Measurements from ENCODE around the gene BANP.
"Not testable (repeated sequence)": the region's sequence is repeated elsewhere in the genome, so short reads cannot be mapped to it uniquely, and the experiment has no call there.

The BANP gene

DNA sequence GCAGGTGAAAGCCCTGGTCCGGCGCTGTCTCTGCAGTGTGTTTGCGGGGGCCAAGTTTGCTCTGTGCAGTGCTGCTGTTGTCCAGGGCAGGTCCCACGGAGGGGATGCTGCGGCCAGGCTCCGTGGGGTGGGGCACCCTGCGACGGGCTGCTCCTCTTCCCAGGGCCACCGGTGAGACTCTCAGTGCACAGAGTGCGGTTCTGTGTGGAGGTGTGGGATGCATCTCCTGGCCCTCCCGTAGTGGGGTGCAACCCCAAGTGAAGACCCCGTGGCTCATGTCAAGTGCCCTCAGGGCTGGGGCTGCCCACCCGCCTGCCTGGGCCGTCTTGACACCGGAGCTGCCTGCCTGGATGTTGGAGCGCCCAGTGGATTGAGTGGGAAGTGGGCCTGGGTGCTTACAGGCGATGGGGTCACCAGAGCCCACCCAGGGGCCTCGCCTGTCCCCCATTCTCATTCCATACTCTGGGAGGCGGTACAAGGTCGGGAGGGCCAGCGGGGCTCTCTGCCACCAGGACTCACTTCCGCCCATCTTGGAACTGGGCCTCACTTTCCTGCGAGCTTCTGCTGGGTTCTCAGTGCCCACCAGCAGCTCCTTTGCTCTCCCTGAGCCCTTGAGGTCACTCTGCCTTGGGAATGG, 119.9 kb downstream of the BANP start:
- intact Hi-C loops (cut with DNase I), result no loop called here
- DNase-seq, result peak in 3 of 10 donors; percentile 6 to 77 (median 65)

GRCh38 chr16:88071908-88072307, 120.7 kb downstream of the BANP start:
- peak in 2 of 10 donors; percentile 4 to 72 for DNase-seq
- intact Hi-C loops (cut with DNase I), result no loop called here

DNA sequence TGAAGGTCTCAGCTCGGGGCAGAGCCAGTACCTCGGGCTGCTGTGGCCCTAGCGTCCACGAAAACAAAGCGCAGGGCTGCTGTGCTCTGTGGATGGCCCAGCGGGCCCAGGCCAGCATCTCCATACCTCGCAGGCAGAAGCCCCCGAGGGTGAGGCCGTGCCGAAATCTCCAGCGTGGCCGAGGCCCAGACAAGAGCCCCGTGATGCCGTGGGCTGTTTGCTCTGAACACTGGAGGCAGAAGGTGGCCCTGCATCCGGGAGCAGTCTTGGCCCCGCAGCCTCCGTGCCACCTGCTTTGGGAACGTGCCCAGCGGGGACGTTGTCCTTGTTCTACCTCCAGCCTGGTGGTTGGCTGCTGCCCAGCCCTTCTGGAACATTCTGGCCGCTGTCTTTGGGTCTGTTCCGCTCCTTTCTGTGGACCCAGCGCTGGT, 121.4 kb downstream of the BANP start:
- intact Hi-C loops (cut with DNase I), result no loop called here
- DNase-seq, result peak in 4 of 10 donors; percentile 41 to 76 (median 68)

GRCh38 chr16:88073201-88073721, 122.0 kb downstream of the BANP start:
- peak in 2 of 10 donors; percentile 66 to 67 for DNase-seq
- intact Hi-C loops (cut with DNase I), result no loop called here

GRCh38 chr16:88074041-88074440, 122.8 kb downstream of the BANP start:
- intact Hi-C loops (cut with DNase I), result no loop called here
- DNase-seq, result peak in 1 of 10 donors; percentile 27

GRCh38 chr16:88076211-88076931, 125.1 kb downstream of the BANP start:
- DNase-seq, result peak in 2 of 10 donors; percentile 67 to 73
- intact Hi-C loops (cut with DNase I), result no loop called here

DNA sequence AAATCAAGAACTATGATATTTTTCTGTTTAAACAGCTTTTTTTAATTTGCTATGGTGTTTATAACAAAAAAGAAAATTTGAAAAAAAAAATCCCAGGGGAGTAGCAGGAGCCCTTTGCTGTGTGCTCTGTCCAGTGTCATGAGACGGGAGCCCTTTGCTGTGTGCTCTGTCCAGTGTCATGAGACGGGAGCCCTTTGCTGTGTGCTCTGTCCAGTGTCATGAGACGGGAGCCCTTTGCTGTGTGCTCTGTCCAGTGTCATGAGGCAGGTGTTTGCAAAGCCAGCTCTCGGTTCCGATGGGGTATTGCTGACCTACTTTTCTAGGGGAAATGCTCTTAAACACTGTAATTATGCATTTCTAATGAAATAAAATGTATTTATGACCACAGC, 125.7 kb downstream of the BANP start:
- intact Hi-C loops (cut with DNase I); DNase-seq: not testable (repeated sequence)

- peak in 3 of 10 donors; percentile 1 to 77 (median 70) for DNase-seq
- intact Hi-C loops (cut with DNase I), result no loop called here
These were observed 126.3 kb downstream of the BANP start for GRCh38 chr16:88077328-88078108.

DNA sequence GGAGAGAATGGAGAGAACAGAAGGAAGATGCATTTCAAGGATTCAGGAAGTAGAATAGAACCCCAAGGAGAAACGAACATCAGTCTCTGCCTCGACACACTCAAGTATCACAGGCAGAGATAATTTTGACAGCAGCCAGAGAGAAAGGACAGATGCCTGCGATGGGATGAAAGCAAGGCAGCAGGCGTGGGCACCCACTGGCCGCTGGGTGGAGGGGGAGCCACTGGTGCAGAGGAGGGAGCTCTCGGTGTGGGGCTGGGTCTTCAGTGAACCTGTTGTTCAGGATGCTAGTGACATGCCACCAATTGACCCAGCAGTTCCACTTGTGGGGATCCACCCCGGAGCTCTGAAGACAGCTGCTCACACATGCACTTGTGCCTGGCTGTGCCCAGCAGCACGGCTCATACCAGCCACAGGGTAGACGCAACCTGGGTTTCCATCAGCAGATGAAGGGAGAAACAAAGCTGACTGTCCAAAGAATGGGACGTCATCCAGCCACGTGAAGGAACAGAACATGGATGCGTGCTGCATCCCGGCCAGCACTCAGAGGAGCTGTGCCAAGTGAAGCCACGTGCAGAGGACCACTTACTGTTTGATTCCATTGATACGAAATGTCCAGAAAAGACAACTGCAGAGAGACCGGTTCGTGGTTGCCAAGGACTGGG, 127.0 kb downstream of the BANP start:
- intact Hi-C loops (cut with DNase I), result no loop called here
- peak in 4 of 10 donors; percentile 36 to 83 (median 76) for DNase-seq

GRCh38 chr16:88083582-88083981, 132.3 kb downstream of the BANP start:
- intact Hi-C loops (cut with DNase I), result no loop called here
- DNase-seq, result peak in 3 of 10 donors; percentile 26 to 69 (median 54)

DNA sequence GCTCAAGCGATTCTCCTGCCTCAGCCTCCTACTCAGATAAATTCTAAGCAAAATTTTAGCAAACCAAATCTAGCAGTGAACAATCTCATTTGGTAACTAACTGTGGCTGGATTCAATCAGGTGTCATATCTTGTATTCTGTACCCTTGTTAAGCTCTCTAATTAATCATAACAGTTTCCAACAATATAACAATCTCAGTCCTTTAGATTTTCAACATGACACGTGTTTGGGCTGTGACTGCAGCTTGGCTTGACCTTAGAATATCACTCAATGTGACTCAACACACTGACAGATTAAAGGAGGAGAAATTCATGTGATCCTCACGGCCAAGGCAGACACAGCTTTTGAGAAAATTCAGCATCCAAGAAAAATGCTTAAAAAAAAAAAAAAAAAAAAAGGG, 133.6 kb downstream of the BANP start:
- DNase-seq, result no peak
- intact Hi-C loops (cut with DNase I), result no loop called here

DNA sequence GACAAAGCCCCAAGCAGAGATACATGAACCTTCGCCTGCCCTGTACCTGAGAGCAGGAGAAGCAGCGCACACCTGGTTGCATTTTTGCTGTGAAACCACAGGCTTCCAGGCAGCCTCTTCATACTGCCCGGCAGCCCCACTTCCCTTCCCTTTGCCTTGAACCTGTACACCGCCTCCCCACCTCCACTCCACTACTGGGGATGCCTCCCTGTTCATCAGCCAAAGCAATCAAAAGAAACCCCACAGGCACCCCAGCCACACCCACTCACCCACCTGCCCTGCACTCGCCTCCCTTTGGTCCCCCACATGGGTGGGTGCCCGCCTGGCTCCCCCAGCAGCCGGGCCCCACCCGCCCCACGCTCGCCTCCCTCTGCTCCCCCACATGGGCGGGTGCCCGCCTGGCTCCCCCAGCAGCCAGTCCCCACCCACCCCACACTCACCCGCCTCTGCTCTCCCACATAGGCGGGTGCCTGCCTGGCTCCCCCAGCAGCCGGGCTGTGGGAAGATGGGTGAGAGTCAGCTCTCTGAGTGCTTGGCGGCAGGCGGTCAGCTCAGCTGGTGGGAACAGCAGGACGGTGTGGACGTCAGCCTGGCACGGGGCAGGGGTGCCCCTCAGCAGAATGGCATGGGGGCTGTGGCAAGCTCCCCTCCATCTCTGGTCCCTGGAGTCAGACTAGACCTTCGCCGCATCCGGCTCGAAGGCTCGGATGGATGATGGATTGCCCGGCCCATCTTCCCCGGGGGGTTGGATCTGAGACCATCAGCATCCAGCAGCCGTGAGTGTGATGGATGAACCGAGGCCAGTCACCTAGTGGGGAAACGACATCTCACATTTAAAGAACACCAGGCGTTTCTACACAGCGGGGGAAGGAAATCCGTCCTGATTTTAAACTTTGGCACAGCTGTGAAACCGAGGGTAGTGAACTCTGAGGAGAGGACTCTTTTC, 135.6 kb downstream of the BANP start:
- intact Hi-C loops (cut with DNase I), result no loop called here
- peak in 3 of 10 donors; percentile 79 to 87 (median 83) for DNase-seq

- peak in 3 of 10 donors; percentile 55 to 77 (median 58) for DNase-seq
- intact Hi-C loops (cut with DNase I), result no loop called here
These were observed 136.3 kb downstream of the BANP start for GRCh38 chr16:88087517-88087877.

DNA sequence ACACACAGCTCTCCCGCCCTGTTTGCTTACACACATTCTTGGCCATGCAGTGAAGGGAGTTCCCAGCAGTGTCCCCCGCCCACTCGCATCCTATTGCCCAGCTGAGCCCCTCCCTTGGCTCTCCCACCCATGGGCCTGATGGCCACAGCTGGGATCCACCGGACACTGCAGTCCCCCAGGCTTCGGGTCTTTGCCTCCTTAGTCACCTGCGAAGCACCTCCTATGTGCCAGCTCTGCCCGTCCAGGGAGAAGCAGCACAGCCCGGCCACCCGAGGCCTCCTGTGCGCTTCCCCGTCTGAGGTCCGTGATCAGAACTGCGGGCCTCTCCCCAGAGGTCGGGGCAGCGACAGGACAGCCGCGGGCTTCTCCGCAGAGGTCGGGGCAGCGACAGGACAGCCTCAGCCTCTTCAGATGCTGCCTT, 136.9 kb downstream of the BANP start:
- peak in 3 of 10 donors; percentile 71 to 76 (median 72) for DNase-seq
- intact Hi-C loops (cut with DNase I), result no loop called here

- intact Hi-C loops (cut with DNase I), result not testable (repeated sequence)
- DNase-seq, result peak in 2 of 10 donors; percentile 67 to 68
These were observed 137.4 kb downstream of the BANP start for GRCh38 chr16:88088611-88089010.

- intact Hi-C loops (cut with DNase I), result not testable (repeated sequence)
- peak in 3 of 10 donors; percentile 67 to 73 (median 69) for DNase-seq
These were observed 137.8 kb downstream of the BANP start for GRCh38 chr16:88089071-88089470.

DNA sequence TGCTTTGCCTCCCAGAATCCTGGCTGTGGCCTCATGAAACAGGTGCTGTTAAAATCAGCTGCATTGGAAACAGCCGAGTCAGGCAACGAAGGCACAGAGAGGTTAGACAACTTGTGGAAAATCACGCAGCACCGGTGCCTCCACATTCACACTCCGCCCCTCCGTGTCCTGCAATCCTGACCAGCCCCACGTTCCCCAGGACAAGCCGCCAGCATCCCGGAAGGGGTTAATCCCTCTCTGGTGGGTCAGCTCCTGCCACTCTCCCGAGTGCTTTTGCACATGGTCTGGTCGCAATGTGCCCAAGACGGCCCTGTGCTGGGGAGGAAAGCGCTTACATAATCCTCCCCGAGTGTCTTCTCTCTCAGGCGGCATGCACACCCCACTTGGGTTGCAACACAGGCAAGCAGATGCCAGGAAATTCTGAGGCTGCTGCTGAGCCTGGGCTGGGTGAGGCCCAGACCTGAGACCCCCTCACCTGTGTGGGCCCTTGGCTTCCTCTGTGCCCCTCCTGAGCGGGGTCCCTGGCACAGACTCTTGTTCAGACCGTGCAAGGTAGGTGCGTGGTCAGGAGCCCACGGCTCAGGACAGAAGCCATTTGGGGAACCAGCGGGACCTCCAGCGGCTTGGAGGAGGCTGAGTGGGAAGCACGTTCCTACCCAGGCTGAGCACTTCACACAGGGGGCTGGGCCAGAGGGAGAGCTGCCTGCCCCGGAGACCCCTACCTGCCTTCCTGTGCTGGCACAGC, 138.6 kb downstream of the BANP start:
- intact Hi-C loops (cut with DNase I), result not testable (repeated sequence)
- peak in 8 of 10 donors; percentile 54 to 94 (median 68) for DNase-seq
